Measurements from ENCODE around the gene LMO7. TPM values are rescaled to one million over a fixed set of nuclear protein-coding genes. Genes with fewer than 3 reads are reported as not detected.

The LMO7 gene
- total and polyA plus RNA-seq, 2 of the 8 experiments (the other 6 are each of a cell fraction or from before 2014, with no cell fraction given): 8.1 to 28.3 TPM

DNA sequence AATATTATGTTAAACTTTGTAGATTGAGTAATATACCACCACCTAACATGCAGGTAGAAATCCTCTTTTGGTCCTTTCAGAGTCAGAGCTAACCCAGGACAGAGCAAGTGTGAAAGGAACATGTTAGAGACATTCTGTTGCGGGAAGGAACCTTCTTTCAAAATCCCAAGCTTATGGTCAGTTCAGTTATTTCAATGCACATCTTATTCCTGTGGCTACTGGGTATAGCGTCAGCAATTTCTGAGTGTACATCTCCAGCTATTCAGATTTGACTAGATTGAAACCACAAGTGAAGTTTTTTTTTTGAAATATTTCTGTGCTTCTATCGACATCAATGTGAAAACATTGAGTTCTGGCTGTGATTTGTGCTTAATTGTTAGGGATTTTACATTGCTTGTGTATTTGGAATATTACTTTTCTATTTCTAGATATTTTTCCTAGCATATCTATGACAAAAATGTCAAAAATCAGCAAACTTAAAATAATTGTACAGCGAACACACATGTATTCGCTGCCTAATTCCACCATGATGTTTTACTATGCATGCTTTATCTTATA, 165.3 kb downstream of the LMO7 start:
- Histone ChIP-seq H3K4me3 (ENCODE audit: extremely low read depth in 1 of 4, insufficient read depth in 2 of 4, low read depth in 3 of 4, low read length in 4 of 4) (no peak overlapping the region), H3K9ac (replicated peaks in 1 of 4; ENCODE audit: extremely low read depth in 1 of 4, low read depth in 3 of 4, low read length in 3 of 4) (no peak overlapping the region), H2BK12ac (ENCODE audit: low read depth, low read length) (no peak overlapping the region), H4K20me1 (replicated peaks in 1 of 2; ENCODE audit: control insufficient read depth in 1 of 2, insufficient read depth in 2 of 2, low read length in 2 of 2) (no peaks in the 10 kb centered on the region), H3K79me2 (ENCODE audit: control insufficient read depth in 1 of 2, insufficient read depth in 2 of 2, low read length in 2 of 2) (no peaks in the 10 kb centered on the region), H3K36me3 (ENCODE audit: control insufficient read depth in 2 of 4, insufficient read depth in 4 of 4, low read length in 3 of 4) (no peaks in the 10 kb centered on the region), H3K4ac (replicated peaks; ENCODE audit: insufficient read length, low read depth, low read length) (no peak overlapping the region), H3K23ac (ENCODE audit: insufficient read length) (no peak overlapping the region), H2BK15ac (ENCODE audit: low read length) (no peak overlapping the region), H2BK120ac (replicated peaks; ENCODE audit: low read depth, low read length) (peak overlapping the region; percentile 89), H3K79me1 (ENCODE audit: low read depth, low read length) (no peaks in the 10 kb centered on the region), H3K4me1 (replicated peaks in 1 of 4; ENCODE audit: control insufficient read depth in 3 of 4, insufficient read depth in 4 of 4, low read length in 3 of 4) (peaks cover 4 to 16% (median 13%) of the 10 kb centered on the region in 4 experiments; a peak in 6 of 7 replicates), H4K5ac (ENCODE audit: insufficient read length, low read depth, low read length) (no peak overlapping the region), H3K27ac (ENCODE audit: low read depth, low read length) (no peak overlapping the region), H2BK5ac (ENCODE audit: low read depth, low read length) (no peak overlapping the region), H3K27me3 (replicated peaks in 1 of 4; ENCODE audit: control insufficient read depth in 3 of 4, extremely low read depth in 1 of 4, insufficient read depth in 3 of 4, low read length in 3 of 4) (no peaks in the 10 kb centered on the region), H4K91ac (replicated peaks; ENCODE audit: insufficient read length, low read length) (peak overlapping the region; percentile 50), H3K18ac (ENCODE audit: extremely low read depth, low read length) (no peak overlapping the region), H3K14ac (ENCODE audit: insufficient read length) (no peak overlapping the region), H4K8ac (ENCODE audit: extremely low read depth, insufficient read depth, low read length) (no peak overlapping the region), H2BK20ac (ENCODE audit: low read length) (no peak overlapping the region), H3K23me2 (ENCODE audit: low read depth, low read length) (no peaks in the 10 kb centered on the region), H2AK5ac (ENCODE audit: low read depth, low read length) (no peak overlapping the region), H3K56ac (replicated peaks; ENCODE audit: insufficient read length, low read depth, low read length) (no peak overlapping the region), H2AFZ (ENCODE audit: low read length) (no peak overlapping the region), H3K9me3 (ENCODE audit: insufficient read depth in 2 of 2, low read depth in 1 of 2, low read length in 1 of 2) (no peaks in the 10 kb centered on the region), H3K4me2 (ENCODE audit: insufficient read depth in 1 of 2, low read depth in 2 of 2, low read length in 2 of 2) (no peak overlapping the region)
- WGBS, 2 experiments (ENCODE audit: extremely low coverage in 1 of 2, insufficient coverage in 1 of 2, insufficient read length in 1 of 2, insufficient replicate concordance in 2 of 2, low coverage in 1 of 2, low lambda C conversion rate in 2 of 2, missing lambda C conversion rate in 1 of 2): 87% methylated on average over 5 of the region's 5 CpGs; no CpG with 5 or more reads in 1 of the 2 experiments
- FAIRE-seq (no peak), DNase-seq (ENCODE audit: low read depth in 1 of 2, low spot score in 2 of 2) (no peak)
- POLR2A ChIA-PET (ENCODE audit: partially characterized antibody): no interaction called here
- CTCF ChIA-PET (ENCODE audit: partially characterized antibody): interaction anchor here (0.6 to 5.3 kb wide), 4 partner anchors 67 to 605 kb away, joined by 3 to 24 read pairs (median 3); no protein-coding TSS in a partner anchor
- TF ChIP-seq TCF12 (IDR thresholded peaks at IDR 0.05; ENCODE audit: low read depth, low read length) (no peak), BCL11A (IDR thresholded peaks at IDR 0.05; ENCODE audit: low read depth in 2 of 2, low read length in 2 of 2) (no peak), HDAC2 (IDR thresholded peaks at IDR 0.05; ENCODE audit: borderline replicate concordance in 1 of 2, low read depth in 2 of 2, low read length in 2 of 2) (no peak), EP300 (IDR thresholded peaks at IDR 0.05; ENCODE audit: borderline replicate concordance in 1 of 2, low read depth in 2 of 2, low read length in 2 of 2) (no peak), BRCA1 (IDR thresholded peaks at IDR 0.05; ENCODE audit: low read depth, low read length) (no peak), RBBP5 (IDR thresholded peaks at IDR 0.05; ENCODE audit: borderline replicate concordance, low read depth, low read length) (no peak), CEBPB (IDR thresholded peaks at IDR 0.05; ENCODE audit: low read depth, low read length) (no peak), POLR2A (IDR thresholded peaks at IDR 0.05; ENCODE audit: control extremely low read depth in 1 of 2, low read depth in 2 of 2, low read length in 2 of 2) (no peak), RAD21 (IDR thresholded peaks at IDR 0.05 in 1 of 2, conservative IDR thresholded peaks at IDR 0.05 in 1 of 2; ENCODE audit: low read depth in 2 of 2, low read length in 2 of 2) (no peak), RNF2 (IDR thresholded peaks at IDR 0.05; ENCODE audit: borderline replicate concordance, low read depth, low read length, missing control alignments, poor library complexity, severe bottlenecking) (no peak), NRF1 (IDR thresholded peaks at IDR 0.05; ENCODE audit: low read depth, low read length) (no peak)
- TF ChIP-seq, protein P1, sequence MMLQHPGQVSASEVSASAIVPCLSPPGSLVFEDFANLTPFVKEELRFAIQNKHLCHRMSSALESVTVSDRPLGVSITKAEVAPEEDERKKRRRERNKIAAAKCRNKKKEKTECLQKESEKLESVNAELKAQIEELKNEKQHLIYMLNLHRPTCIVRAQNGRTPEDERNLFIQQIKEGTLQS (IDR thresholded peaks at IDR 0.05; ENCODE audit: insufficient read depth, low read depth, low read length): no peak
